GM12878 (cell line): Measurements from ENCODE around the gene RGP1. TPM values are rescaled to one million over a fixed set of nuclear protein-coding genes. Genes with fewer than 3 reads are reported as not detected.
A peak's percentile ranks its signal among the peaks of the same experiment; 100 is the strongest.

Source experiments
- ATAC-seq: fragments of 200-7000 bp; cut with Tn5 transposase; 3 replicates; pipeline ENCODE4 v1.9.1; 2020; ENCODE audit warnings: mild to moderate bottlenecking, moderate library complexity
- BruUV-seq: library from RNA; stranded (reverse); fragments of 400-500 nt; replicated peaks from 2 replicates; lab custom pipeline; 2021; lab: Mats Ljungman, UMichigan
- CTCF ChIA-PET: fragments of 300-600 bp; sonication (Branson Sonifier 250); formaldehyde crosslinking; extraction: SDS; loops from one replicate; lab custom pipeline; 2021; ENCODE audit warnings: inconsistent platforms; lab: Yijun Ruan, JAX
- POLR2A ChIA-PET: fragments of 350-600 bp; formaldehyde crosslinking; extraction: SDS; loops from one replicate; lab custom pipeline; 2021; ENCODE audit warnings: inconsistent platforms; lab: Charles Lee
- RAD21 ChIA-PET: fragments of 300-600 bp; sonication (Branson Sonifier 250); formaldehyde crosslinking; loops from one replicate; lab custom pipeline; 2023; ENCODE audit warnings: antibody characterized with exemption; ENCODE audit not compliant: unreplicated experiment; lab: Charles Lee
- SMC1A ChIA-PET: fragments of 300-600 bp; sonication (Branson Sonifier 250); formaldehyde crosslinking; loops from one replicate; lab custom pipeline; 2023; ENCODE audit not compliant: unreplicated experiment, uncharacterized antibody; lab: Charles Lee
- DNase-seq: peaks from one replicate; pipeline ENCODE4 v3.0.0-alpha.2; 2011; ENCODE audit warnings: low read depth, low spot score
- FAIRE-seq: peaks from 3 replicates; lab custom pipeline; 2011; peaks lifted over from hg19 to GRCh38; lab: Jason Lieb, UNC
- H2AFZ ChIP-seq: 2 replicates; pipeline ENCODE4 v1.6.0; 2011; ENCODE audit warnings: low read depth, low read length, control low read depth; ENCODE audit not compliant: control insufficient read depth
- H3K27ac ChIP-seq: 2 replicates; pipeline ENCODE4 v1.5.1; 2011; ENCODE audit warnings: control low read depth; ENCODE audit not compliant: control insufficient read depth, insufficient read depth
- H3K27me3 ChIP-seq, 2 experiments: replicated peaks in 1 of 2; 2 replicates each; pipeline versions ENCODE4 v1.6.0 to v1.6.1; 2011; ENCODE audit warnings: low read length in 1 of 2; ENCODE audit not compliant: control insufficient read depth in 2 of 2, insufficient read depth in 2 of 2
- H3K36me3 ChIP-seq, 2 experiments: 2 replicates each; pipeline ENCODE4 v1.5.1; 2011; ENCODE audit warnings: low read length in 1 of 2; ENCODE audit not compliant: control insufficient read depth in 2 of 2, insufficient read depth in 2 of 2
- H3K4me1 ChIP-seq: 2 replicates; pipeline ENCODE4 v1.6.1; 2011; ENCODE audit warnings: mild to moderate bottlenecking, low read length, moderate library complexity, mixed read lengths; ENCODE audit not compliant: control insufficient read depth, insufficient read depth
- H3K4me2 ChIP-seq: 2 replicates; pipeline ENCODE4 v1.6.0; 2011; ENCODE audit warnings: control low read depth; ENCODE audit not compliant: control insufficient read depth, insufficient read depth
- H3K4me3 ChIP-seq: fragments of 200-600 bp; sonication (generic); 2 replicates; pipeline ENCODE4 v1.5.1; 2016
- H3K79me2 ChIP-seq: 2 replicates; pipeline ENCODE4 v1.6.0; 2011; ENCODE audit warnings: low read length; ENCODE audit not compliant: control insufficient read depth, insufficient read depth
- H3K9ac ChIP-seq: 2 replicates; pipeline ENCODE4 v1.8.0; 2011; ENCODE audit warnings: low read length, control low read depth, mixed read lengths; ENCODE audit not compliant: control insufficient read depth, insufficient read depth
- H3K9me3 ChIP-seq: replicated peaks from 3 replicates; pipeline ENCODE4 v1.5.1; 2011; ENCODE audit warnings: mild to moderate bottlenecking, low read length; ENCODE audit not compliant: control insufficient read depth, insufficient read depth
- H4K20me1 ChIP-seq: 2 replicates; pipeline ENCODE4 v1.6.0; 2011; ENCODE audit not compliant: control insufficient read depth, insufficient read depth
- ATF3 ChIP-seq: IDR thresholded peaks from 2 replicates; pipeline ENCODE4 v1.6.1; 2011; ENCODE audit warnings: low read depth, mild to moderate bottlenecking, low read length, moderate library complexity, borderline replicate concordance; ENCODE audit errors: extremely low read depth
- BHLHE40 ChIP-seq, 2 experiments: fragments of 450-650 bp in 1 of 2; IDR thresholded peaks; 2 replicates each; pipeline ENCODE4 v1.6.1; 2011 to 2017; ENCODE audit warnings: low read depth in 2 of 2, borderline replicate concordance in 1 of 2, improper control_type of control experiment in 1 of 2, low read length in 1 of 2, mild to moderate bottlenecking in 1 of 2
- CEBPB ChIP-seq, 2 experiments: fragments of 150-350 bp in 1 of 2; IDR thresholded peaks; 2 replicates each; pipeline ENCODE4 v1.6.1; 2012 to 2014; ENCODE audit warnings: low read depth in 2 of 2, low read length in 2 of 2, borderline replicate concordance in 1 of 2, inconsistent platforms in 1 of 2
- CHD1 ChIP-seq: IDR thresholded peaks from 2 replicates; pipeline ENCODE4 v1.6.1; 2012; ENCODE audit warnings: low read depth, low read length, improper control_type of control experiment
- E2F8 ChIP-seq: fragments of 450-650 bp; IDR thresholded peaks from 2 replicates; pipeline ENCODE4 v1.6.1; 2018; ENCODE audit warnings: mild to moderate bottlenecking, low read depth, moderate library complexity; ENCODE audit not compliant: partially characterized antibody
- HDGF ChIP-seq: fragments of 450-650 bp; IDR thresholded peaks from 2 replicates; pipeline ENCODE4 v1.6.1; 2016; ENCODE audit warnings: antibody characterized with exemption
- IRF4 ChIP-seq: IDR thresholded peaks from 2 replicates; pipeline ENCODE4 v1.6.1; 2011; ENCODE audit warnings: low read depth, low read length
- NBN ChIP-seq: fragments of 450-650 bp; IDR thresholded peaks from 2 replicates; pipeline ENCODE4 v1.6.1; 2016
- NFIC ChIP-seq: IDR thresholded peaks from 2 replicates; pipeline ENCODE4 v1.6.1; 2012; ENCODE audit warnings: low read depth, mild to moderate bottlenecking, inconsistent platforms, low read length, moderate library complexity
- NFYB ChIP-seq: IDR thresholded peaks from 2 replicates; pipeline ENCODE4 v1.6.1; 2011; ENCODE audit warnings: low read depth, mild to moderate bottlenecking, low read length, improper control_type of control experiment, moderate library complexity; ENCODE audit not compliant: insufficient read depth
- NR2F1 ChIP-seq: fragments of 450-650 bp; conservative IDR thresholded peaks from 2 replicates; pipeline ENCODE4 v1.6.1; 2017; ENCODE audit warnings: mild to moderate bottlenecking
- PAX8 ChIP-seq: fragments of 450-650 bp; IDR thresholded peaks from 2 replicates; pipeline ENCODE4 v1.6.1; 2017; ENCODE audit warnings: mild to moderate bottlenecking, moderate library complexity
- SMC3 ChIP-seq: IDR thresholded peaks from 2 replicates; pipeline ENCODE4 v1.6.1; 2011; ENCODE audit warnings: low read length, improper control_type of control experiment, borderline replicate concordance
- SREBF2 ChIP-seq: IDR thresholded peaks from 2 replicates; pipeline ENCODE4 v1.6.1; 2012; ENCODE audit warnings: mild to moderate bottlenecking, low read length
- ZBED1 ChIP-seq: IDR thresholded peaks from 2 replicates; pipeline ENCODE4 v1.6.1; 2016; ENCODE audit warnings: borderline replicate concordance
- ZBTB33 ChIP-seq: fragments of 450-650 bp; IDR thresholded peaks from 2 replicates; pipeline ENCODE4 v1.6.1; 2017; ENCODE audit warnings: mild to moderate bottlenecking
- ZNF622 ChIP-seq: fragments of 450-650 bp; IDR thresholded peaks from 2 replicates; pipeline ENCODE4 v1.6.1; 2017; ENCODE audit warnings: mild to moderate bottlenecking, inconsistent platforms
- WGBS: methylation state at CpG from one replicate; pipeline ENCODE4 v1.1.6; 2016; ENCODE audit warnings: low lambda C conversion rate; ENCODE audit not compliant: insufficient replicate concordance, insufficient coverage; ENCODE audit errors: missing lambda C conversion rate; 5-methylcytosine and 5-hydroxymethylcytosine counted together
- in situ Hi-C: fragments of 300-500 bp; cut with MboI; formaldehyde crosslinking; loops from 9 replicates; pipeline ENCODE4 v1.14.3; 2018; ENCODE audit warnings: mixed read lengths
- intact Hi-C: fragments of 100-400 bp; cut with micrococcal nuclease; formaldehyde crosslinking; loops from one replicate; pipeline ENCODE4 v1.14.2; 2022; ENCODE audit not compliant: unreplicated experiment
- polyA plus RNA-seq, 11 experiments: library from polyadenylated mRNA; depleted of rRNA in 4 of 11; unstranded in 6 of 11; stranded (reverse) in 5 of 11; fragments of >200 nt; fragmentation: Nextera tagmentation in 4 of 11; fragmentation: Illumina TruSeq in 1 of 11; extraction: Ambion mirVana in 4 of 11; extraction: Trizol in 1 of 11; gene quantifications; 1 replicate in 1 of 11; 2 replicates in 10 of 11; pipeline versions ENCODE4 v1.2.1 to v1.2.3, GENCODE V29; 2011 to 2016; ENCODE audit warnings: inconsistent platforms in 2 of 11, missing spikeins in 2 of 11, low read depth in 1 of 11
- total RNA-seq, 4 experiments: library from RNA; depleted of rRNA in 3 of 4; stranded (reverse); fragments of >200 nt in 3 of 4; fragmentation: Illumina TruSeq in 1 of 4; extraction: Trizol in 1 of 4; gene quantifications; 2 replicates each; pipeline versions ENCODE4 v1.2.1 to v1.2.3, GENCODE V29; 2013 to 2021

The RGP1 gene
- total and polyA plus RNA-seq, 10 of the 15 experiments (the other 5 are each of a cell fraction or from before 2014, with no cell fraction given), result 0.44 to 14.9 (median 7.4) TPM

GRCh38 chr9:35781066-35781465, 32.0 kb downstream of the RGP1 start:
- Histone ChIP-seq H3K27me3 (no peaks in the 10 kb centered on the region), H2AFZ (no peak overlapping the region), H3K9me3 (no peaks in the 10 kb centered on the region), H3K9ac (no peak overlapping the region), H3K79me2 (no peaks in the 10 kb centered on the region), H3K4me2 (no peak overlapping the region), H3K27ac (no peak overlapping the region), H4K20me1 (no peaks in the 10 kb centered on the region), H3K36me3 (peaks cover 2 to 6% of the 10 kb centered on the region in 2 experiments; a peak in 3 of 4 replicates), H3K4me3 (no peak overlapping the region), H3K4me1 (no peaks in the 10 kb centered on the region)
- BruUV-seq, result TSS peak; percentile 59
- in situ Hi-C loops (no loop called here), intact Hi-C loops (no loop called here)
- 100% methylated on average over 1 of the region's 2 CpGs for WGBS
- FAIRE-seq, result no peak
- SMC1A ChIA-PET, result interaction anchor here (0.9 kb wide), 1 partner anchor 59 kb away, joined by 3 read pairs; no protein-coding TSS in a partner anchor
- RAD21 ChIA-PET, result no interaction called here
- DNase-seq, result no peak
- TF ChIP-seq NFIC (no peak), SMC3 (no peak), PAX8 (no peak), CEBPB (IDR thresholded peaks at IDR 0.05; ENCODE audit: borderline replicate concordance in 1 of 2, low read depth in 2 of 2, low read length in 2 of 2) (no peak), NFYB (no peak), ZNF622 (no peak), CHD1 (no peak), SREBF2 (no peak), NR2F1 (no peak), ZBED1 (no peak), E2F8 (no peak), ATF3 (no peak), ZBTB33 (no peak), IRF4 (no peak), NBN (no peak), BHLHE40 (IDR thresholded peaks at IDR 0.05; ENCODE audit: borderline replicate concordance in 1 of 2, low read depth in 2 of 2, low read length in 1 of 2) (no peak), HDGF (no peak)
- ATAC-seq, result no peak
- CTCF ChIA-PET, result interaction anchor here (0.6 to 2.0 kb wide), 4 partner anchors 9 to 683 kb away, joined by 3 to 6 read pairs (median 4); no protein-coding TSS in a partner anchor
- POLR2A ChIA-PET, result no interaction called here
